HUES64 (cell line): ENCODE measurements around the gene IVD.

Experiments used
- H3K27ac ChIP-seq: 2 replicates; pipeline ENCODE4 v1.7.0; 2013; ENCODE audit warnings: low read depth, low read length, inconsistent platforms
- H3K27me3 ChIP-seq: 2 replicates; pipeline ENCODE4 v1.6.1; 2013; ENCODE audit warnings: mild to moderate bottlenecking, low read length; ENCODE audit not compliant: insufficient read depth
- H3K36me3 ChIP-seq: 2 replicates; pipeline ENCODE4 v1.6.1; 2013; ENCODE audit warnings: mild to moderate bottlenecking, low read length; ENCODE audit not compliant: insufficient read depth
- H3K4me1 ChIP-seq: 2 replicates; pipeline ENCODE4 v1.6.1; 2013; ENCODE audit warnings: mild to moderate bottlenecking, low read length, moderate library complexity; ENCODE audit not compliant: insufficient read depth
- H3K4me3 ChIP-seq: 2 replicates; pipeline ENCODE4 v1.5.1; 2013; ENCODE audit warnings: mild to moderate bottlenecking, low read length, moderate library complexity
- H3K9ac ChIP-seq: 2 replicates; pipeline ENCODE4 v1.6.1; 2013; ENCODE audit warnings: mild to moderate bottlenecking, low read depth, low read length
- H3K9me3 ChIP-seq: 2 replicates; pipeline ENCODE4 v1.6.1; 2013; ENCODE audit warnings: low read depth, low read length; ENCODE audit not compliant: insufficient read depth
- WGBS: fragments of 150-250, 120-280 bp; methylation state at CpG from one replicate; pipeline ENCODE4 v1.1.7; 2013; ENCODE audit warnings: missing lambda C conversion rate; 5-methylcytosine and 5-hydroxymethylcytosine counted together

The IVD gene

DNA sequence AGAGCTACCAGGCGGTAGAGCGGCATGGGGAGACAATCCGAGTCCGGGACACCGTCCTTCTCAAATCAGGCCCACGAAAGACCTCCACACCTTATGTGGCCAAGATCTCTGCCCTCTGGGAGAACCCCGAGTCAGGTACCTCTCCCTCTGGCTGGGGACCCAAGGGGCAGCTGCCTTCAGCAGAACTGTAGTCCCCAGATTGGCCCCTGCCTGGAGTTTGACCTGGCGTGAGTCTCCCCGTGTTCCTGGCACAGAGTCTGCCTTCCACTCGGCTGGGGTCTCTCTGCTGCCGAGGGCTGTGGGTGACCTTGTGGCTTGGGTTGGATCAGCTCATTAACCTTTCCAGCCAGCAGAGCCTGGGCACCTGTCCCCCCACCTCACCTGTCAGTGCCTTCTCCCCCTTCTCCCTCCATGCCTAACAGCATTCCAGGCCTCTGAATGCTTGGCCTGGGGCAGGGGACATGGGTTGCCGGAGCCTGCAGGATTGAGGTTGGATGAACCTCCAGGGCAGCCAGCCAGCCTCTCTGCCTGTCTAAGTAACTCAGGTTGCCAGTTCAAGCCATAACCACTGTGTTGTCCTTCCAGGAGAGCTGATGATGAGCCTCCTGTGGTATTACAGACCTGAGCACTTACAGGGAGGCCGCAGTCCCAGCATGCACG is 58.4 kb downstream of the IVD start:
- Histone ChIP-seq H3K27me3 (no peaks in the 10 kb centered on the region), H3K9me3 (no peaks in the 10 kb centered on the region), H3K4me3 (no peak overlapping the region), H3K27ac (no peak overlapping the region), H3K4me1 (no peaks in the 10 kb centered on the region), H3K9ac (no peak overlapping the region), H3K36me3 (peaks cover 88% of the 10 kb centered on the region)
- 98% methylated on average over 14 of the region's 14 CpGs for WGBS

DNA sequence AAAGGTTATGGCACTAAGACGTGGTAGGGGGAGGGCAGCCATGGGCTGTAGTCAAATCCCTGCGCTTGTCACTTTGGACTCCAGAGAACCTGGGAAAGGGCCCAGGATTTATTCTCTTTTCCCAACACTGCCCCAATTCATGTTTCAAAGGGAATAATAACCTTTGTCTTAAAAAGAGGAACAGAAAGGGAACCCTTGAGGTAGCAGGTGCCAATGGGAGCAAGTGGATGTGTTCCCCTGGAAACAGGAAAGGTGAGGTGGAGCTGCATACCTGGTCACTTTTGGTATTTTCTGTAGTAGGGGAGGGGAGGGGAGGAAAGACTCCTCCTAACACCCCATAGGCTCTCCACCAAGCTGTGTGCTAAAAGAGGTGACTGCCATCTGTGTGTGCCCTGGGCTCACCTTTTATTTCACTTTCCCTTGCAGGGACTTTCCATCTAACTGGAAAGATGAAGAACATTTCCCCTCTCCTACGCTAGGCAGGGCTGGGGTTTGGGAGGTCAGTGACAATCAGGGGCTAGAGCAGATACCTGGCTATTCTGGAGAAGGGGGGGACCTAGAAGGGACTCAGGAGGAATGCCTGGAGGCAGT is 59.1 kb downstream of the IVD start:
- Histone ChIP-seq H3K36me3 (peaks cover 82% of the 10 kb centered on the region), H3K9ac (no peak overlapping the region), H3K4me3 (no peak overlapping the region), H3K4me1 (no peaks in the 10 kb centered on the region), H3K27me3 (no peaks in the 10 kb centered on the region), H3K9me3 (no peaks in the 10 kb centered on the region), H3K27ac (no peak overlapping the region)
- 96% methylated on average over 3 of the region's 3 CpGs for WGBS

DNA sequence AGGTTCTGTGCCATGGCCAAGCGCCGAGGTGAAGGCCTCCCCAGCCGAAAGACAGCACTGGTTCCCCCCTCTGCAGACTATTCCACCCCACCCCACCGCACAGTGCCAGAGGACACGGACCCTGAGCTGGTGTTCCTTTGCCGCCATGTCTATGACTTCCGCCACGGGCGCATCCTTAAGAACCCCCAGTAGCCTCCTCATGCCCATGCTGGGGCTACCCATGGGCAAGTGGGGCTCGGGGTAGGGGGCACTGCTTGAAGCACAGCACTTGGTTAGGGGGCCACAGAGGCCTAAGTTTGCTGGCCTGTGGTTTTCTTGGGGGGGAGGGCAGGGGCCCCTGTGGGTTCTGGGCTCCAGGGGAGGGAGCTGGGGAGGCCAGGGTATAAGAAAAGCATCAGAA is 60.3 kb downstream of the IVD start:
- Histone ChIP-seq H3K4me3 (no peak overlapping the region), H3K4me1 (peaks cover 5% of the 10 kb centered on the region; the same call in 1 of the 2 replicates), H3K27me3 (no peaks in the 10 kb centered on the region), H3K9ac (no peak overlapping the region), H3K9me3 (no peaks in the 10 kb centered on the region), H3K36me3 (peaks cover 69% of the 10 kb centered on the region), H3K27ac (no peak overlapping the region)
- WGBS: 94% methylated on average over 10 of the region's 10 CpGs

DNA sequence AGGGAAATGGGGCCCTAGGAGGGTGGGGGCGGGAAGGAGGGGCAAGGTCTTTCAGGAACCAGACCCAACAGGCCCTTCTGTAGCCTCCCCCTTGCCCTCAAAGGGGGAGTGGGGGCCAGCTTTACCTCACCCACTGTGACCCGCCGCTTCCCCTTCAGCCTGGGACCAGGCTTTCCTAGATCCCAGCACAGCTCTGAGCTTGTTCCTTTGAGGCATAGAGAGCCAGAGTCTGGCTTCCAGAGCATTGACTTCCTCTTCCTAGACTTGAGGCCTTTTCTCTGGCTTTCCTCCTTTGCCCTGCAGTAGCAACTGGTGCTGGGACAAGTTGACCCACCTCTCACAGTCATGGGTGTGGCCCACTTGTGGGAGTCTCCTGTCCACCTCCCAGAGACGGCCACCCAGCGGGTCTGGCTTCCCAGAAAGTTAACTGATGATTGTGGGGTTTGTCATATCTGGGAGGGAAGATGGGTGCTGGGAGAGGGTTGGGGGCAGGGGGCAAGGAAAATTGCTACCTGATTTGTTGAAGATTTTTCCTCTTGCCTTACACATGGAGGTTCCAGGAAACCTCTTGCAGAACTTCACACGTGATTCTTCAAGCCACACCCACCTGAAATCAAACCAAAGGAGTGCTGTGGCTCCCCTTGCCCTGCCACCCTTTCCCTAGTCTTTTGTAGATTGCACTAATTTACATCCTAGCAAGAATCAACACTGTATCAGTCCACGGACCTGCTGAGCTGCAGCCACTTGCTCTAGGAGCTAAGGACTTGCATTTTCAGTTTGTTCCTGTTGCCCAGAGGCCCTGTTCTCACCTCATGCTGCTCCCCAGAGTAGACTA is 61.0 kb downstream of the IVD start:
- 87% methylated on average over 7 of the region's 7 CpGs for WGBS
- Histone ChIP-seq H3K4me3 (no peak overlapping the region), H3K36me3 (peaks cover 65% of the 10 kb centered on the region), H3K9me3 (no peaks in the 10 kb centered on the region), H3K27me3 (peaks cover 4% of the 10 kb centered on the region; the same call in 1 of the 2 replicates), H3K27ac (no peak overlapping the region), H3K4me1 (peaks cover 5% of the 10 kb centered on the region; the same call in 1 of the 2 replicates), H3K9ac (no peak overlapping the region)

DNA sequence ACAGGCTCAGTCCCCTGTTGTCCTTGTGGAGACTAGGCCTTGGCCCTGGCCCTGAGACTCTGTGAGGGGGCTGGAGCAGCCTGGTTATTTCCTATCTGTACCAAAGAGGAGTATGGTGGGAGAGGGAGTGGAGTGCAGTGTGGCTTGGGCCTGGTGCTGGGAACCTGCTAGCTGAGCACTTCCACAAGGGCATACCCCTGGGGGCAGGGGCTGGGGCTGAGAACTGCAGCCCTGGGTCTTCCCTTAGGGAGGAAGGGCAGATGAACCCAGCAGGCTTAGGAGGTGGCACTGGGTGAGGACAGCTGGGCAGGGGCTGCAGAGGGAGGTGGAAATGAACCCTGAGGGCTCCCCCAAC is 61.6 kb downstream of the IVD start:
- no peaks in the 10 kb centered on the region for H3K9me3 ChIP-seq
- no peak overlapping the region for H3K4me3 ChIP-seq
- H3K27me3 ChIP-seq: peaks cover 9% of the 10 kb centered on the region; the same call in 1 of the 2 replicates
- H3K4me1 ChIP-seq: peaks cover 5% of the 10 kb centered on the region; the same call in 1 of the 2 replicates
- no peak overlapping the region for H3K9ac ChIP-seq
- no peak overlapping the region for H3K27ac ChIP-seq
- peaks cover 59% of the 10 kb centered on the region for H3K36me3 ChIP-seq

DNA sequence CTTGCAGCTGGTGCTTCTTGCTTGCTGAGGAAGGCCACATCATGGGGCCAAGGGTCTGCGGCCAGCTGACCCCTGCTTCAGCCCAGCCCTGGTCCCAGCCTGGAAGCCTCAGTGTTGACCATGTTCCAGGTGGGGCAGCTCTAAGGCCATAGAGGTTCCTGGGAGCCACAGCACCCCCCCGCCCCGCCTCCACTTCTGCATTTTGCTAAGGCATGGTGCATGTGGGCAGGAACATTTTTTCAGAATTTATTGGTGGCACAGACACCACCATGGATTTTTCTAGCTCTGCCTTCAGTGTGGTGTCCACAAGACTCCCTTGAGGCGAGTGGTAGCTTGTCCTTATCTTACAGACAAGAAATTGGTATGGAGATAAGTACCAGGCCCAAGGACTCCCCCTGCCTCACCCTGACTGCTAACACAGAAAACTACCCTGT is 63.3 kb downstream of the IVD start:
- no peak overlapping the region for H3K4me3 ChIP-seq
- no peaks in the 10 kb centered on the region for H3K9me3 ChIP-seq
- WGBS: 92% methylated on average over 4 of the region's 4 CpGs
- no peak overlapping the region for H3K27ac ChIP-seq
- H3K36me3 ChIP-seq: peaks cover 42% of the 10 kb centered on the region
- H3K4me1 ChIP-seq: peaks cover 5% of the 10 kb centered on the region; the same call in 1 of the 2 replicates
- H3K27me3 ChIP-seq: peaks cover 10% of the 10 kb centered on the region; the same call in 1 of the 2 replicates
- no peak overlapping the region for H3K9ac ChIP-seq

DNA sequence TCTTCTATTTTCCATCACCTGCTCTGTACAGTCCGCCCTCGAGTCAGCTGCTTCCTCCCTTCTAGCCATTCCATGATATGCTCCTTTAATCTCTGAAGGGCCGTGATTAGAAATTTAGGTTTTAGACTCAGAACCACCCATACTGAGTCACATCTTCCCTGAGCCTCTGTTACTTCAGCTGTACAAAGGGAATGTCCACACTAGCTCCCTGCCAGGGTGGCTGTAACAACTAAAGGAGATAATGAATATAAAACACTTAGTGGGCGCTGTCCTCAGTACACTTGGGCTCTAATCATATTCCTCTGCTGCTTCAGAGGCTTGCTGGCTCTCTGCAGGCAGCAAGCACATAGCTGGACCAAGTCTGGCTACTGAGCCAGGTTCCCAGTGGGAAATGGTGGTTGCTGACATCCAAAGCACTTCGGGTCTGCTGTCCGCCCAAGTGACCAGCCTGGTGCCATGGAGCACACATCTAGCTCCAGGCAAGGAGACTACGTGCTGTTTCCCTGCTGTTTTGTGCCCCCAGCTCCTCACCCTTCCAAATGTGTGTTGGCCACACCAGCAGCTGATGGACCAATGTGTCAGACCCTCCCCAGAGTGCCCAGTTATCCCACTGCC is 64.3 kb downstream of the IVD start:
- Histone ChIP-seq H3K36me3 (peaks cover 32% of the 10 kb centered on the region), H3K4me3 (peak overlapping the region; percentile 59), H3K9ac (peak overlapping the region; percentile 57; the same call in 1 of the 2 replicates), H3K4me1 (peaks cover 7% of the 10 kb centered on the region; the same call in 1 of the 2 replicates), H3K27ac (peak overlapping the region; percentile 57; the same call in 1 of the 2 replicates), H3K27me3 (peaks cover 10% of the 10 kb centered on the region; the same call in 1 of the 2 replicates), H3K9me3 (no peaks in the 10 kb centered on the region)
- 90% methylated on average over 7 of the region's 7 CpGs for WGBS

DNA sequence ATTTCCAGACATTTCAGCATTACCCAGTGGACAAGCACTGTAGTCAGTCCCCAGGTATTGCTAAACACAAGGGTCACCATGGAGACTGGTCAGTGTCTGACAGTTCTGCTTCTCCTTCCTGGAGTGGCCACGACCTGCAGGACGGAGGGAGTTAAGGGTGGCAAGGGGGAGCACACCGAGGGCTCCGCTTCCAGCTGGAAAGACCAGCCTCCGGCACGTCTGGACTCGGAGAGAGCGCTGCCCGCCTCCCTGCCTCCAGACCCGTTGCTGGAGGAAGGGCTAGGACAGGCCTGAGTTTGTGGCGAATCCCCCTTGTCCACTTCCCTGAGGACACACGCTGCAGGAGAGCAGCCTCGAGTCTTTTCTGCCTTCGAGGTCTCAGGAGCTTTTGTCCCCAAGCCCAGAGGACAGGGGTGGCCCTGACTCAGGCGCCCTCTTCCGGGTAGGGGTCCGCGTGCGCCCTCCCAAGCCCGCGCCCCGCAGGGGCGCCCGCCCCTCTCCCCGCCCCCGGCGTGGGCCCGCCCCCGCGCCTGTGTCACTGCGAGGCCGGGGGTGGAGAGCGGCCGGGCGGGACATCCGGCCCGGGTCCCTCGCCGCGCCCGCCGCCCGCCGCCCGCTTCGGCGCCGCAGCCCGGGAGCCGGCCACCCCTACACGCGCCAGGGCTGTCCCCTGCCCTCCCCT is 65.0 kb downstream of the IVD start, which contains the start of gene CHST14:
CHST14 (plus strand) TSS at position 562 of the 682 bp plus-strand sequence. CDS start 230 bp downstream, outside the sequence.
- Histone ChIP-seq H3K4me1 (peaks cover 7% of the 10 kb centered on the region; the same call in 1 of the 2 replicates), H3K9me3 (no peaks in the 10 kb centered on the region), H3K27me3 (peaks cover 10% of the 10 kb centered on the region; the same call in 1 of the 2 replicates), H3K9ac (peak within 1 kb of the TSS; percentile 83), H3K27ac (peak within 1 kb of the TSS; percentile 57; the same call in 1 of the 2 replicates), H3K36me3 (peaks cover 26% of the 10 kb centered on the region), H3K4me3 (peak within 1 kb of the TSS; percentile 83)
- 3% methylated on average over 50 of the region's 52 CpGs for WGBS
